H1 (cell line): ENCODE data around the gene ARPP21. TPM values are rescaled to one million over a fixed set of nuclear protein-coding genes. Genes with fewer than 3 reads are reported as not detected.

ENCODE experiments used
- CTCF ChIA-PET: fragments of 300-600 bp; sonication (Branson Sonifier 250); formaldehyde crosslinking; loops from one replicate; lab custom pipeline; 2021; ENCODE audit not compliant: partially characterized antibody; lab: Charles Lee
- POLR2A ChIA-PET: fragments of 300-600 bp; sonication (Branson Sonifier 250); formaldehyde crosslinking; loops from one replicate; lab custom pipeline; 2021; ENCODE audit warnings: inconsistent platforms; ENCODE audit not compliant: partially characterized antibody; lab: Charles Lee
- DNase-seq, 2 experiments: peaks; one replicate each; pipeline versions ENCODE4 v3.0.0 to v3.0.0-alpha.2; 2010 to 2022; ENCODE audit warnings: low spot score in 2 of 2, low read depth in 1 of 2, mixed read lengths in 1 of 2
- FAIRE-seq: peaks from 2 replicates; lab custom pipeline; 2011; peaks lifted over from hg19 to GRCh38; lab: Jason Lieb, UNC
- H2AFZ ChIP-seq: 2 replicates; pipeline ENCODE4 v1.8.1; 2012; ENCODE audit warnings: low read length, inconsistent platforms
- H2AK5ac ChIP-seq: 2 replicates; pipeline ENCODE4 v1.6.1; 2013; ENCODE audit warnings: low read depth, low read length
- H2BK120ac ChIP-seq: replicated peaks from 2 replicates; pipeline ENCODE3; 2013; ENCODE audit warnings: low read depth, low read length, inconsistent platforms
- H2BK12ac ChIP-seq: 2 replicates; pipeline ENCODE4 v1.6.1; 2013; ENCODE audit warnings: low read depth, low read length
- H2BK15ac ChIP-seq: 2 replicates; pipeline ENCODE4 v1.6.1; 2013; ENCODE audit warnings: low read length
- H2BK20ac ChIP-seq: 2 replicates; pipeline ENCODE4 v1.6.1; 2013; ENCODE audit warnings: low read length
- H2BK5ac ChIP-seq: 2 replicates; pipeline ENCODE4 v1.6.1; 2013; ENCODE audit warnings: low read depth, low read length
- H3K14ac ChIP-seq: 2 replicates; pipeline ENCODE4 v1.6.1; 2013; ENCODE audit warnings: inconsistent platforms; ENCODE audit not compliant: insufficient read length
- H3K18ac ChIP-seq: 2 replicates; pipeline ENCODE4 v1.6.1; 2013; ENCODE audit warnings: low read length; ENCODE audit errors: extremely low read depth
- H3K23ac ChIP-seq: 2 replicates; pipeline ENCODE4 v1.6.1; 2013; ENCODE audit warnings: inconsistent platforms; ENCODE audit not compliant: insufficient read length
- H3K23me2 ChIP-seq: 2 replicates; pipeline ENCODE4 v1.6.1; 2013; ENCODE audit warnings: low read depth, low read length
- H3K27ac ChIP-seq: 2 replicates; pipeline ENCODE4 v1.6.1; 2011; ENCODE audit warnings: low read depth, low read length, inconsistent platforms
- H3K27me3 ChIP-seq, 4 experiments: replicated peaks in 1 of 4; 1 replicate in 1 of 4; 2 replicates in 3 of 4; pipeline versions ENCODE4 v1.6.1 to v1.8.1; 2011 to 2013; ENCODE audit warnings: low read length in 3 of 4, mild to moderate bottlenecking in 3 of 4, inconsistent platforms in 2 of 4, mixed read lengths in 2 of 4, moderate library complexity in 1 of 4; ENCODE audit not compliant: control insufficient read depth in 3 of 4, insufficient read depth in 3 of 4; ENCODE audit errors: extremely low read depth in 1 of 4
- H3K36me3 ChIP-seq, 4 experiments: 2 replicates each; pipeline versions ENCODE4 v1.6.1 to v1.8.1; 2011 to 2013; ENCODE audit warnings: mild to moderate bottlenecking in 4 of 4, low read length in 3 of 4, moderate library complexity in 2 of 4, control low read depth in 1 of 4, inconsistent platforms in 1 of 4; ENCODE audit not compliant: insufficient read depth in 4 of 4, control insufficient read depth in 2 of 4
- H3K4ac ChIP-seq: replicated peaks from 2 replicates; pipeline ENCODE3; 2013; ENCODE audit warnings: low read length, low read depth, mixed read lengths, inconsistent platforms; ENCODE audit not compliant: insufficient read length
- H3K4me1 ChIP-seq, 4 experiments: replicated peaks in 1 of 4; 1 replicate in 1 of 4; 2 replicates in 3 of 4; pipeline versions ENCODE4 v1.6.1 to v1.8.1; 2011 to 2013; ENCODE audit warnings: low read length in 3 of 4, inconsistent platforms in 2 of 4, mixed read lengths in 1 of 4; ENCODE audit not compliant: insufficient read depth in 4 of 4, control insufficient read depth in 3 of 4
- H3K4me2 ChIP-seq, 2 experiments: 2 replicates each; pipeline versions ENCODE4 v1.6.1 to v1.8.1; 2011 to 2013; ENCODE audit warnings: low read depth in 2 of 2, low read length in 2 of 2, control low read depth in 1 of 2, inconsistent platforms in 1 of 2, mild to moderate bottlenecking in 1 of 2; ENCODE audit not compliant: insufficient read depth in 1 of 2
- H3K4me3 ChIP-seq, 4 experiments: fragments of 200-600, 300-600 bp in 1 of 4; sonication (generic), shearing (Covaris generic), sonication (Bioruptor Twin) in 1 of 4; 2 replicates each; pipeline versions ENCODE4 v1.5.1 to v1.8.1; 2011 to 2016; ENCODE audit warnings: low read length in 4 of 4, low read depth in 3 of 4, control low read depth in 2 of 4, inconsistent platforms in 2 of 4, mild to moderate bottlenecking in 2 of 4, mixed read lengths in 1 of 4, moderate library complexity in 1 of 4; ENCODE audit not compliant: insufficient read depth in 2 of 4; ENCODE audit errors: extremely low read depth in 1 of 4
- H3K56ac ChIP-seq: replicated peaks from 2 replicates; pipeline ENCODE3; 2013; ENCODE audit warnings: low read depth, mild to moderate bottlenecking, mixed read lengths, low read length, inconsistent platforms; ENCODE audit not compliant: insufficient read length
- H3K79me1 ChIP-seq: 2 replicates; pipeline ENCODE4 v1.6.1; 2013; ENCODE audit warnings: low read depth, low read length, control low read depth
- H3K79me2 ChIP-seq, 2 experiments: 2 replicates each; pipeline versions ENCODE4 v1.6.1 to v1.8.1; 2012 to 2013; ENCODE audit warnings: low read length in 2 of 2, mild to moderate bottlenecking in 2 of 2, inconsistent platforms in 1 of 2; ENCODE audit not compliant: insufficient read depth in 2 of 2, control insufficient read depth in 1 of 2
- H3K9ac ChIP-seq, 4 experiments: replicated peaks in 1 of 4; 1 replicate in 1 of 4; 2 replicates in 3 of 4; pipeline versions ENCODE4 v1.6.1 to v1.8.1; 2011 to 2013; ENCODE audit warnings: low read depth in 3 of 4, low read length in 3 of 4, control low read depth in 2 of 4, mild to moderate bottlenecking in 2 of 4, moderate library complexity in 2 of 4, inconsistent platforms in 1 of 4; ENCODE audit errors: extremely low read depth in 1 of 4
- H3K9me3 ChIP-seq, 2 experiments: 2 replicates each; pipeline versions ENCODE4 v1.6.1 to v1.8.1; 2012 to 2013; ENCODE audit warnings: mild to moderate bottlenecking in 2 of 2, moderate library complexity in 2 of 2, control low read depth in 1 of 2, inconsistent platforms in 1 of 2, low read depth in 1 of 2, low read length in 1 of 2, mixed read lengths in 1 of 2; ENCODE audit not compliant: insufficient read depth in 2 of 2
- H4K20me1 ChIP-seq, 2 experiments: replicated peaks in 1 of 2; 2 replicates each; pipeline versions ENCODE3 to v1.8.1; 2011 to 2013; ENCODE audit warnings: inconsistent platforms in 2 of 2, low read length in 2 of 2, mild to moderate bottlenecking in 1 of 2; ENCODE audit not compliant: insufficient read depth in 2 of 2, control insufficient read depth in 1 of 2
- H4K5ac ChIP-seq: 2 replicates; pipeline ENCODE4 v1.6.1; 2013; ENCODE audit warnings: low read length, low read depth, mixed read lengths, inconsistent platforms; ENCODE audit not compliant: insufficient read length
- H4K8ac ChIP-seq: 2 replicates; pipeline ENCODE4 v1.8.0; 2013; ENCODE audit warnings: mild to moderate bottlenecking, moderate library complexity, low read length, inconsistent platforms; ENCODE audit not compliant: insufficient read depth; ENCODE audit errors: extremely low read depth
- H4K91ac ChIP-seq: replicated peaks from 2 replicates; pipeline ENCODE3; 2013; ENCODE audit warnings: low read length, mixed read lengths, inconsistent platforms; ENCODE audit not compliant: insufficient read length
- GTF2F1 ChIP-seq: IDR thresholded peaks from 2 replicates; pipeline ENCODE4 v1.6.1; 2012; ENCODE audit warnings: low read depth, low read length, improper control_type of control experiment, borderline replicate concordance
- RBBP5 ChIP-seq: IDR thresholded peaks from 2 replicates; pipeline ENCODE4 v1.7.1; 2012; ENCODE audit warnings: low read depth, mild to moderate bottlenecking, inconsistent platforms, low read length, moderate library complexity, borderline replicate concordance
- SP2 ChIP-seq: IDR thresholded peaks from 2 replicates; pipeline ENCODE4 v1.6.1; 2012; ENCODE audit warnings: mild to moderate bottlenecking, low read length, inconsistent platforms
- WGBS, 2 experiments: shearing (Covaris generic) in 1 of 2; methylation state at CpG; one replicate each; pipeline versions ENCODE4 v1.1.6 to v1.1.7; 2013 to 2015; ENCODE audit warnings: low lambda C conversion rate in 2 of 2, mixed read lengths in 2 of 2, inconsistent platforms in 1 of 2, low coverage in 1 of 2, missing lambda C conversion rate in 1 of 2; ENCODE audit not compliant: insufficient replicate concordance in 2 of 2, insufficient coverage in 1 of 2, insufficient read length in 1 of 2; ENCODE audit errors: extremely low coverage in 1 of 2, missing lambda C conversion rate in 1 of 2; 5-methylcytosine and 5-hydroxymethylcytosine counted together
- polyA plus RNA-seq, 7 experiments: library from polyadenylated mRNA; depleted of rRNA in 3 of 7; stranded (reverse) in 5 of 7; unstranded in 2 of 7; fragments of >200 nt in 5 of 7; fragments of 200-250 nt in 2 of 7; gene quantifications; 1 replicate in 5 of 7; 2 replicates in 1 of 7; 4 replicates in 1 of 7; pipeline versions ENCODE4 v1.2.1 to v1.2.3, GENCODE V29; 2011 to 2013; ENCODE audit warnings: missing spikeins in 2 of 7, mixed read lengths in 2 of 7
- total RNA-seq: library from RNA; stranded (reverse); fragmentation: NEBNext Ultra II Directional; extraction: Animal tissue kit (Norgen Biotek cat#: 25700); gene quantifications from 2 replicates; pipeline ENCODE4 v1.2.1, GENCODE V29; 2021

ARPP21 gene
- total and polyA plus RNA-seq, 2 of the 8 experiments (the other 6 are each of a cell fraction or from before 2014, with no cell fraction given) = not detected

DNA sequence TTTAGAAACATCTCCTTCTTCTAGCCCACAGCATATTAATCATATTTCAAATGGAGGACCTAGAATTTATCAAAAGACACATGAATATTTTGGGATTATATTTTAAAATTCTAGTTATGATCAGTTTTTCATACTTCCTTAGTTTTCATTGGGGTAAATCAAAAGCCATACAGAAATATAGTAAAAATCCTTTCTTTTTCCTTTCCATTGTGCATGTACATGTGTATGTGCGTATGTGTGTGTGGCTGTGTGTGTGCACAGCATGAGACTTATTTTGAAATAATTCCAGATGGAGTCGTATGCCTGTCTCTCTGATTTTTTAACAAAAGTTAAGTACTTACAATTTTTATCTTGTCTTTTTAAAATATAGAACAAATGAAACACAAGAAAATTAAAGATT, 94.5 kb downstream of the ARPP21 start:
- H3K4me3 ChIP-seq = no peak overlapping the region
- TF ChIP-seq RBBP5 (no peak), GTF2F1 (no peak), SP2 (no peak)
- TF ChIP-seq, all 59 proteins: peak for 0

More for the DNA sequence above, 94.5 kb downstream of the ARPP21 start:
- no peak overlapping the region for H3K56ac ChIP-seq
- CTCF ChIA-PET = interaction anchor here (0.7 to 0.8 kb wide), 2 partner anchors 10 to 25 kb away, joined by 3 read pairs; no protein-coding TSS in a partner anchor
- no peak overlapping the region for H2AK5ac ChIP-seq
- H3K4me2 ChIP-seq = no peak overlapping the region
- FAIRE-seq (no peak), DNase-seq (no peak)
- H4K20me1 ChIP-seq = no peaks in the 10 kb centered on the region
- H2BK120ac ChIP-seq = no peak overlapping the region
- no peaks in the 10 kb centered on the region for H3K79me1 ChIP-seq
- POLR2A ChIA-PET = no interaction called here
- H3K9ac ChIP-seq = no peak overlapping the region
- no peaks in the 10 kb centered on the region for H3K79me2 ChIP-seq
- no peaks in the 10 kb centered on the region for H3K27me3 ChIP-seq
- no peaks in the 10 kb centered on the region for H3K4me1 ChIP-seq
- H3K27ac ChIP-seq = no peak overlapping the region
- H4K5ac ChIP-seq = no peak overlapping the region
- no peaks in the 10 kb centered on the region for H3K23me2 ChIP-seq
- H2BK12ac ChIP-seq = no peak overlapping the region
- H3K4ac ChIP-seq = no peak overlapping the region
- no peak overlapping the region for H2BK5ac ChIP-seq
- H4K8ac ChIP-seq = no peak overlapping the region
- WGBS, 2 experiments = 89% methylated on average over 2 of the region's 2 CpGs; no CpG with 5 or more reads in 1 of the 2 experiments
- H3K36me3 ChIP-seq = no peaks in the 10 kb centered on the region
- no peak overlapping the region for H4K91ac ChIP-seq
- H3K9me3 ChIP-seq = no peaks in the 10 kb centered on the region
- no peak overlapping the region for H2BK20ac ChIP-seq
- H3K23ac ChIP-seq = no peak overlapping the region
- no peak overlapping the region for H2BK15ac ChIP-seq
- H2AFZ ChIP-seq = no peak overlapping the region
- no peak overlapping the region for H3K18ac ChIP-seq
- H3K14ac ChIP-seq = no peak overlapping the region
